KMS-11 (cell line): ENCODE measurements around the gene SLX9.

Source experiments
- H2AFZ ChIP-seq: fragments of 200-600 bp; sonication (generic); 2 replicates; pipeline ENCODE4 v1.6.1; 2016; ENCODE audit warnings: antibody characterized with exemption, mixed run types, low read depth
- H3K27ac ChIP-seq: fragments of 200-600 bp; sonication (generic); 2 replicates; pipeline ENCODE4 v1.6.1; 2016; ENCODE audit warnings: mild to moderate bottlenecking, mixed run types
- H3K27me3 ChIP-seq: fragments of 200-600 bp; sonication (generic); 2 replicates; pipeline ENCODE4 v1.6.1; 2017; ENCODE audit warnings: mild to moderate bottlenecking, low read depth, mixed run types, moderate library complexity; ENCODE audit not compliant: insufficient read depth
- H3K36me3 ChIP-seq: fragments of 200-600 bp; sonication (generic); 2 replicates; pipeline ENCODE4 v1.6.1; 2017; ENCODE audit warnings: mild to moderate bottlenecking, mixed run types; ENCODE audit not compliant: insufficient read depth
- H3K4me1 ChIP-seq: fragments of 200-600 bp; sonication (generic); 2 replicates; pipeline ENCODE4 v1.6.1; 2016; ENCODE audit warnings: mild to moderate bottlenecking, low read depth, mixed run types; ENCODE audit not compliant: poor library complexity, severe bottlenecking
- H3K4me2 ChIP-seq: fragments of 200-600 bp; sonication (generic); 2 replicates; pipeline ENCODE4 v1.7.0; 2016; ENCODE audit warnings: mild to moderate bottlenecking, mixed run types
- H3K4me3 ChIP-seq: fragments of 200-600 bp; sonication (generic); IDR thresholded peaks from 2 replicates; pipeline ENCODE4 v1.6.1; 2017; ENCODE audit warnings: low read depth, low read length, mixed read lengths; ENCODE audit not compliant: insufficient read depth
- H3K79me2 ChIP-seq: fragments of 200-600 bp; sonication (generic); 2 replicates; pipeline ENCODE4 v1.6.1; 2016; ENCODE audit warnings: low read depth, mixed run types; ENCODE audit not compliant: insufficient read depth
- H3K9ac ChIP-seq: fragments of 200-600 bp; sonication (generic); 2 replicates; pipeline ENCODE4 v1.6.1; 2016; ENCODE audit warnings: mild to moderate bottlenecking, mixed run types
- H4K20me1 ChIP-seq: fragments of 200-600 bp; sonication (generic); 2 replicates; pipeline ENCODE4 v1.6.1; 2016; ENCODE audit warnings: mild to moderate bottlenecking, mixed run types; ENCODE audit not compliant: insufficient read depth
- TF ChIP-seq, protein P1 (sequence below): fragments of 200-600 bp; sonication (generic); conservative IDR thresholded peaks from 2 replicates; pipeline ENCODE4 v1.6.1; 2017; ENCODE audit warnings: low read depth, mild to moderate bottlenecking, antibody characterized with exemption, low read length, moderate library complexity, mixed read lengths

Gene SLX9

GRCh38 chr21:44987886-44988606 lies 48.2 kb downstream of the SLX9 start:
- Histone ChIP-seq H4K20me1 (no peaks in the 10 kb centered on the region), H3K79me2 (no peaks in the 10 kb centered on the region), H3K4me3 (no peak overlapping the region), H3K27me3 (no peaks in the 10 kb centered on the region; the same call in 1 of the 2 replicates), H2AFZ (no peak overlapping the region), H3K27ac (no peak overlapping the region), H3K4me2 (no peak overlapping the region), H3K36me3 (no peaks in the 10 kb centered on the region), H3K9ac (no peak overlapping the region), H3K4me1 (no peaks in the 10 kb centered on the region)
- TF ChIP-seq, protein P1, sequence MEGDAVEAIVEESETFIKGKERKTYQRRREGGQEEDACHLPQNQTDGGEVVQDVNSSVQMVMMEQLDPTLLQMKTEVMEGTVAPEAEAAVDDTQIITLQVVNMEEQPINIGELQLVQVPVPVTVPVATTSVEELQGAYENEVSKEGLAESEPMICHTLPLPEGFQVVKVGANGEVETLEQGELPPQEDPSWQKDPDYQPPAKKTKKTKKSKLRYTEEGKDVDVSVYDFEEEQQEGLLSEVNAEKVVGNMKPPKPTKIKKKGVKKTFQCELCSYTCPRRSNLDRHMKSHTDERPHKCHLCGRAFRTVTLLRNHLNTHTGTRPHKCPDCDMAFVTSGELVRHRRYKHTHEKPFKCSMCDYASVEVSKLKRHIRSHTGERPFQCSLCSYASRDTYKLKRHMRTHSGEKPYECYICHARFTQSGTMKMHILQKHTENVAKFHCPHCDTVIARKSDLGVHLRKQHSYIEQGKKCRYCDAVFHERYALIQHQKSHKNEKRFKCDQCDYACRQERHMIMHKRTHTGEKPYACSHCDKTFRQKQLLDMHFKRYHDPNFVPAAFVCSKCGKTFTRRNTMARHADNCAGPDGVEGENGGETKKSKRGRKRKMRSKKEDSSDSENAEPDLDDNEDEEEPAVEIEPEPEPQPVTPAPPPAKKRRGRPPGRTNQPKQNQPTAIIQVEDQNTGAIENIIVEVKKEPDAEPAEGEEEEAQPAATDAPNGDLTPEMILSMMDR: no peak

DNA sequence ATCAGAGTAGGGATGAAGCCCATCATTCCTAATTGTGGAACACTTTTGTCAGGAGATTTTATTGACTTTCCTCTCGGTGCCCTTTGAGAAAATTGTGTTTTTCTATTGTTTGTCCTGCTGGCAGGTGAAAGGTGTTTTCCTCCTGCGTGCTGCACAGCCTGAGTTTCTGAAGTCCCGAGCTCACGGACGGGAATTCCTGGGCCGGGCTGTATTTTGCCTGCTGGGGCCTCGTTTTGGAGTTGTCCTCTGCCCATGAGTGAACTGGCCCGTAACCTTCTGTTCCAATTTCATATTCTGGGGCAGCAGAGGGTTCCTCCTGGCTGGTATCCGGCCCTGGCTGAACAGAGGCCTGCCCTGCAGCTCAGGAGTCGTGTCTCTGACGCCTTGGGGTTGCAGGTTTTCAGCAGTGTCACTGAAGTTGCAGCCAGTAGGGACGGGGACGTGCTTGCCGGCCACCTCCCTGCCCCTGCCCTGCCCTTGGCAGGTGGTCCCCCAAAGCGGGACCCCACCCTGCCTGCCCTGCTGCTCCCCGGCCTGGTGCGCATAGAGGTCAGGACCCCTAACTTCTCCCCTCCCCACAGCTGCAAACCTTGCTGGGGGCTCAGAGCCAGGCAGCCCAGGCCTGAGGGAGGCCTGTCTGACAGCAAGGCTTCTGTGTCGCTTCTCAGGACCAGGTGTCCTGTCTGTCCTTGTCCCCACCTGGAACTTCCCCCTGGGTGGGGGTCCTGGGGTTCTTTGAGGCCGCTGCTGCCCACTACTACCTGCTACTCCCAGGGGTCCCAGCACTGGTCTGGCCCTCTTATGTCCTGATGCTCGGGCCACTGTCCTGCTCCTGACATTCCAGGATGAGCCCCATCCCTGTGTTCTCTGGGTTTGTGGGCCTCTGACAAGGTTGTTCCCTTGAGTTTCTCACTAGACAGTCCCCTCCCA lies 49.0 kb downstream of the SLX9 start:
- TF ChIP-seq, protein P1: no peak
- Histone ChIP-seq H3K27ac (no peak overlapping the region), H3K36me3 (no peaks in the 10 kb centered on the region), H3K27me3 (no peaks in the 10 kb centered on the region; the same call in 1 of the 2 replicates), H3K79me2 (no peaks in the 10 kb centered on the region), H3K4me1 (no peaks in the 10 kb centered on the region), H3K9ac (no peak overlapping the region), H2AFZ (no peak overlapping the region), H3K4me3 (no peak overlapping the region), H4K20me1 (no peaks in the 10 kb centered on the region), H3K4me2 (no peak overlapping the region)

DNA sequence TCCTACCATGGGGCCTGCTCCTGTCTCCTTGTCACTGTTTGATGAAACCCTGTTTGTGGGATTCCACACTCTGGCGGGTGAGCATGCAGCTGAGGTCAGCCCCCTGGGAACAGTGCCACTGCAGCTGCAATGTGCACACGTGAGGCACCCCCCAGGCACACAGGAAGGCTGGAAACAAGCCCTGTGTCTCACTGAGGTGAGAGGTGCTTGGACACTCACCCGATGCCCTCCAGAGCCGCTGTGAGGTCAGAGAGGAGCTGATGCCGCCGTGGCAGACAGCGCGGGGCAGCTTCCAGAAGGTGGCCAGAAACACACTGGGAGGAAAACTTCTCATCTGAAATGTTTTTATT lies 49.7 kb downstream of the SLX9 start:
- Histone ChIP-seq H3K4me1 (no peaks in the 10 kb centered on the region), H3K27me3 (peaks cover 3% of the 10 kb centered on the region; the same call in 1 of the 2 replicates), H3K36me3 (no peaks in the 10 kb centered on the region), H2AFZ (no peak overlapping the region), H4K20me1 (no peaks in the 10 kb centered on the region), H3K4me2 (no peak overlapping the region), H3K27ac (no peak overlapping the region), H3K79me2 (no peaks in the 10 kb centered on the region), H3K4me3 (no peak overlapping the region), H3K9ac (no peak overlapping the region)
- TF ChIP-seq, protein P1: no peak

GRCh38 chr21:44989943-44990780 lies 50.3 kb downstream of the SLX9 start:
- Histone ChIP-seq H3K4me2 (no peak overlapping the region), H2AFZ (no peak overlapping the region), H3K27me3 (peaks cover 7% of the 10 kb centered on the region), H3K27ac (no peak overlapping the region), H3K4me1 (no peaks in the 10 kb centered on the region), H3K4me3 (no peak overlapping the region), H3K36me3 (no peaks in the 10 kb centered on the region), H3K79me2 (no peaks in the 10 kb centered on the region), H3K9ac (no peak overlapping the region), H4K20me1 (no peaks in the 10 kb centered on the region)
- TF ChIP-seq, protein P1: no peak
